CD4-positive, alpha-beta T cell treated with Interferon alpha-2 for 1 hour (primary cell): ENCODE measurements around the gene ADGRL2.

ENCODE experiments used
- DNase-seq, 2 donors: peaks; one replicate each; pipeline ENCODE4 v3.0.0-alpha.2; 2020 to 2022

ADGRL2 gene

DNA sequence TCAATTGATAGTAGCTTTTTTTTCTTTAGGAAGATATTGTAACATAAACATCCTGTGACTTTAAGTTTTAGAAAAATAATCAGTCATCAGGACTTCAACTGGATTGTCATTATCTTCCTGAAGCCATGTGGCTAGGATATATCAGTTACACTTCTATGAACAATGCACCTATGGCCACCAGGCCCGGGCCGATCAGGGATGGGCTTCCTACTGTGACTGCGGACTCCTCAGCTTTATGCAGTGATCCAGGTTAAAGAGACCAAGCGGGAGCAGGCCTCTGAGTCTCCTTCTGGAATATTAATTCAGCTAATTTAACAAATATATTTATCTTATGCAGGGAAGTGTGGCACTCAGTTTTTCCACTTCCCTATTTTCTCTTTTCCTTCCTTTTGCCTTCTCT lies 200.6 kb downstream of the ADGRL2 start:
- DNase-seq: no peak

DNA sequence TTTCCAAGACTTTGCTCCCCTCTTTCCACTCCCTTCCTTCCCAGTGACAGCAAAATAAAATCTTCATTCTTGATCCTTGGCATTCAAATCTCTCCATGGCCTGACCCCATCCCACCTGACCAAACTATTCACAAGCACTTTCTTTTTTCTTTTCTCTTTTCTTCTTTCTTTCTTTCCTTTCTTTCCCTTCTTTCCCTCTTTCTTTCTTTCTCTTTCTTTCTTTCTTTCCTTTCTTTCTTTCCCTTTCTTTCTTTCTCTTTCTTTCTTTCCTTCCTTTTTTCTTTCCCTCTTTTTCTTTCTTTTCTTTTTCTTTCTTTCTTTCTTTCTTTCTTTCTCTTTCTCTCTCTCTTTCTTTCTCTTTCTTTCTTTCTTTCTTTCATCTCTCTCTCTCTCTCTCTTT lies 207.1 kb downstream of the ADGRL2 start:
- no peak for DNase-seq

DNA sequence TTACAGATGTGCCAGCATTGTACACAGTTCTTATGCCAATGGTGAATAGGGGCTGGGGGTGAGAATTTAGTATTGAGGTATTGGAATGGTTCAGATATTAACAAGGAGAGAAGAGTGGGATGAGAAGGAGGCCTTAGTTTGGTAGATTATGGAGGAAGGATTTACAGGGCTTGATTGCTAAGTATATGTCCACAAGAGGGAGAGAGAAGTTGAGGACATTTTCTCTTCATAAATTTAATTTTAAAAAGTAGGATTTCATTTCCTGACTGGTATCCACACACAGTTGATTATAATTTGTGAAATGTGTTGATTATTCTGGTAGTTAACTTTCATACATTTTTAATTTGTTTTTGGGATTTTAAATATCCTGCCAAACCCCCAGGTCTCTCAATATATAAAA lies 213.0 kb downstream of the ADGRL2 start:
- DNase-seq: no peak

DNA sequence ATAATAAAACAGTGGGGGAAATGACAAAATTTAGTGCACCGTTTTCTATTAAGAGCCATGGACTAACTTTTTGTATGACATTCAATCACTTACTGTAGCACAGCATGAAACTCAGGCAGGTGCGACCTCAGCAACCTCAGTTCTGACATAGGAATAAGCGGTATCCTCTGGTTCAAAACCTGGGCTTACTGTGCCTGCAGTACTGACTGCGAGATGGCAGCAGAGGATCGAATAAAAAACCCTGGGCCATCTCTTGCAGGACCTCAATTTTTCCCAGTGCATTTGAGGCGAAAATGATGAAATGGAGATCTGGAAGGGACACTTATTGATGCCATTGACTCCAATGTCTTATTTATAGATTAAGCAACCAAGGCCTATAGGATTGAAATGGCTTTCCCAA lies 214.7 kb downstream of the ADGRL2 start:
- DNase-seq: no peak

DNA sequence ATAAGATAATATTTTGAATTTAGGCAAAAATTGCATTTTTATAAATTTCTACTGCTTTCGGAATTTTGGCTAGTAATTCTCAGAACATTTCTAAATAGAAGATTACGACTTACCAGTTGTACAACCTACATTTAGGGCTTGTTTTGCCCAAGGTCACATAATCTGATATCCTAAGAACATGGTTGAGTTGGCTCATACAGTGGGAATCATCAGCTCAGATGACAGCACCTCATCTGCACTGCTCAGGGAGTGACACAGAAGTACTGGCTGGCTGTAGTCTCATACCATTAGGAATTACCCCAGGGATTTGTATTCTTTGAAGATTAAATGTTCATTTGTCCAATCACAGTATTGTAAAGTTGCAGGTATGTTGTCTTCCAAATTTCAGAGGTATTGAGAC lies 217.6 kb downstream of the ADGRL2 start:
- no peak for DNase-seq

DNA sequence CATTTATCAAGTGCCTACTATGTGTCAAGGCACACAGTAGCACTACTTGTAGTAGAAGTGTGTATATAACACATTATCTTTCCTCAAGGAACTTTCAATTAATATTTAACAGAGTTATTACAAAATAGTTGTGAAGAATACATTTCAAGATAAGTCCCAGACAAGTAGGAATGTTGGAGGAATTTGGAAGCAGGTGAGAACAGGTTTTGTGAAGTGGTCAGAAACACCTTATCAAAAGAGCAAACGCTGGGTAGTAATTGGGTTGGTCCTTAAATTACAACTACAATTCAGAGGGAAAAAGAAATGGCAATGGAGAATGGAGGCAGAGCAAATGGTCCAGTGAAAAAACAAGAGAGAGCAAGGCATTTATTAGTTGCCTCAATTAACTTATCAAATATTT lies 218.8 kb downstream of the ADGRL2 start:
- no peak for DNase-seq

DNA sequence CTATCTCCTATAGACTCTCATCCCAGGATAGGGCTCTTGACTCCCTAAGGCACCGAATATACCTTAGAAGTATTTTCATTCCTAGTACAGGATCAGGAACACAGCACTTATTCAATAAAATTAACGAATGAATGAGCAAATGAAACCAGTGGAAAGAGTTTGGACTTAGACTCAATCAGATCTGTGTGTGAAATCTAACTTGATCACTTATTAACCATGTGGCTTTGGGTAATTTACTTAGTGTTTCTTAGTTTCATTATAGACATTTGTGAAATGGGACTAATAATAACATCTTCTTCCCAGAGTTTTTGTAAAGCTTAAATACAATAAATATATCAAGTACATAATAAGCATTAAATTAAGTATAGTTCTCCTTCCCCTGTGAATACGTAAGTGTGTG lies 230.1 kb downstream of the ADGRL2 start:
- DNase-seq: no peak

DNA sequence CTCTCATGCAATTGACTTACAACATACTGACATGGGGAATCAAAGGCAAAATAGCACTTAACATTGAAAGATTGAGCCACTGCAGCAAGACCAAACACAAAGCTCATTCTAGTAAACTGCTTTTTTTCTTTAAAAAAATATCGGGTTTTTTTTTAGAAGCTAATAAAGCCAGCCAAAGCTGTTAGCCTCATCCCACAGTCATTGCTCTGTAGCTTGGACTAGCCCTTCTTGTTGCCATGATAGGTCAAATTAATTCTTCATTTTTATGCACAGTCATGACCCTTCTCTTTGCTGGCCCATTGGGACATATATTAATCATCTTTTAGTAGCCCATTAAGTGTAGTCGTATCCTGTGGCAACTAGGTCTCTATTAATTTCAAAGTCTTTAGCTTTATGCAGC lies 231.3 kb downstream of the ADGRL2 start:
- no peak for DNase-seq

DNA sequence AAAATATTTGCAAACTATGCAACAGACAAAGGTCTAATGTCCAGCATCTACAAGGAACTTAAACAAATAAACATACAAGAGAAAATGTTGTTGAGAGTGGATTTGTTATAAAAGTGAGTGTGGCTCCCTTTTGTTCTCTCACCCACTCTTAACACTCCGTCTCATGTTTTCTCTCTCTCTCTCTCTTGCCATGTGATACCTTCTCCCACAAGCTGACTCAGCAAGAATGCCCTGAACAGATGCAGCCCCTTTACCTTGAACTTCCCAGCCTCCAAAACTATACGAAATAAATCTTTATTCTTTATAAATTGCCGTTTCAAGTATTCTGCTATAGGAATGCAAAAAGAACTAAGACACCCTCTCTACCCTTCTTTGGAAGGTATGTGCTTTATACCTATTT lies 234.1 kb downstream of the ADGRL2 start:
- DNase-seq: no peak
